Ishikawa (cell line): Measurements from ENCODE around the gene HS3ST2.

Experiments
- CEBPB ChIP-seq: IDR thresholded peaks from 2 replicates; pipeline ENCODE4 v1.6.1; 2012
- CREB1 ChIP-seq: IDR thresholded peaks from 2 replicates; pipeline ENCODE4 v1.6.1; 2012; ENCODE audit warnings: low read depth
- EGR1 ChIP-seq: IDR thresholded peaks from 2 replicates; pipeline ENCODE4 v1.6.1; 2012
- EP300 ChIP-seq: IDR thresholded peaks from 2 replicates; pipeline ENCODE4 v1.6.1; 2012; ENCODE audit warnings: borderline replicate concordance
- FOXM1 ChIP-seq: IDR thresholded peaks from 2 replicates; pipeline ENCODE4 v1.6.1; 2012; ENCODE audit warnings: low read depth, borderline replicate concordance
- NFIC ChIP-seq: IDR thresholded peaks from 2 replicates; pipeline ENCODE4 v1.6.1; 2012
- RAD21 ChIP-seq: IDR thresholded peaks from 2 replicates; pipeline ENCODE4 v1.6.1; 2012; ENCODE audit warnings: low read depth
- TAF1 ChIP-seq: IDR thresholded peaks from 2 replicates; pipeline ENCODE4 v1.6.1; 2012; ENCODE audit warnings: low read depth, mild to moderate bottlenecking
- TCF12 ChIP-seq: IDR thresholded peaks from 2 replicates; pipeline ENCODE4 v1.6.1; 2012; ENCODE audit warnings: low read depth
- TEAD4 ChIP-seq: IDR thresholded peaks from 2 replicates; pipeline ENCODE4 v1.6.1; 2012
- YY1 ChIP-seq: IDR thresholded peaks from 2 replicates; pipeline ENCODE4 v1.6.1; 2012; ENCODE audit warnings: low read depth
- ZBTB7A ChIP-seq: IDR thresholded peaks from 2 replicates; pipeline ENCODE4 v1.6.1; 2012; ENCODE audit warnings: low read depth
- TF ChIP-seq, protein P1 (sequence below): IDR thresholded peaks from 2 replicates; pipeline ENCODE4 v1.6.1; 2012
- TF ChIP-seq, protein P2 (sequence below): IDR thresholded peaks from 2 replicates; pipeline ENCODE4 v1.6.1; 2012
- TF ChIP-seq, protein P3 (sequence below): IDR thresholded peaks from 2 replicates; pipeline ENCODE4 v1.6.1; 2012; ENCODE audit warnings: low read depth, mild to moderate bottlenecking

The HS3ST2 gene

DNA sequence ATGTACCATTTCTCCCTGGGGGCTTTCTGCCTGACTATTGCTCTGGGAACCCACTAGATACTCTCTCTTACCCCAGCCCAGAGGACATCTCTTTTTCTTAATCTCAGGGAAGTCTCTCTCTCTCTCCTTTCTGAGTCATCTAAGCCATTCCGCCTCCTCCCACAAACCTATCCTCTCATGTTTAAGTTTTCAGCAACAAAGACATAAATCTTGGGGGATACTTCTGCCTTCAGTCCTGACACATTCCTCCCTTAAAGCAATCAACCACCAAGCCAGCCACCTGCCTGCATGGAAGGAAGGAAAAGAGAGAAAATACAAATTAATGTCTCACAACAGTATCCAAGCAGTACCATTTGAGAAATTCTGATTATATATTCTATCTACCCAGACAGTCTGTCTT lies 128.8 kb downstream of the HS3ST2 start:
- TF ChIP-seq, protein P1, sequence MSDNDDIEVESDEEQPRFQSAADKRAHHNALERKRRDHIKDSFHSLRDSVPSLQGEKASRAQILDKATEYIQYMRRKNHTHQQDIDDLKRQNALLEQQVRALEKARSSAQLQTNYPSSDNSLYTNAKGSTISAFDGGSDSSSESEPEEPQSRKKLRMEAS, result no peak
- TF ChIP-seq EP300 (no peak), CREB1 (no peak), FOXM1 (no peak), TCF12 (no peak), RAD21 (no peak), TEAD4 (no peak), NFIC (no peak), EGR1 (no peak), TAF1 (no peak), ZBTB7A (no peak), YY1 (no peak), CEBPB (no peak)
- TF ChIP-seq, protein P2, sequence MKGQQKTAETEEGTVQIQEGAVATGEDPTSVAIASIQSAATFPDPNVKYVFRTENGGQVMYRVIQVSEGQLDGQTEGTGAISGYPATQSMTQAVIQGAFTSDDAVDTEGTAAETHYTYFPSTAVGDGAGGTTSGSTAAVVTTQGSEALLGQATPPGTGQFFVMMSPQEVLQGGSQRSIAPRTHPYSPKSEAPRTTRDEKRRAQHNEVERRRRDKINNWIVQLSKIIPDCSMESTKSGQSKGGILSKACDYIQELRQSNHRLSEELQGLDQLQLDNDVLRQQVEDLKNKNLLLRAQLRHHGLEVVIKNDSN, result no peak
- TF ChIP-seq, protein P3, sequence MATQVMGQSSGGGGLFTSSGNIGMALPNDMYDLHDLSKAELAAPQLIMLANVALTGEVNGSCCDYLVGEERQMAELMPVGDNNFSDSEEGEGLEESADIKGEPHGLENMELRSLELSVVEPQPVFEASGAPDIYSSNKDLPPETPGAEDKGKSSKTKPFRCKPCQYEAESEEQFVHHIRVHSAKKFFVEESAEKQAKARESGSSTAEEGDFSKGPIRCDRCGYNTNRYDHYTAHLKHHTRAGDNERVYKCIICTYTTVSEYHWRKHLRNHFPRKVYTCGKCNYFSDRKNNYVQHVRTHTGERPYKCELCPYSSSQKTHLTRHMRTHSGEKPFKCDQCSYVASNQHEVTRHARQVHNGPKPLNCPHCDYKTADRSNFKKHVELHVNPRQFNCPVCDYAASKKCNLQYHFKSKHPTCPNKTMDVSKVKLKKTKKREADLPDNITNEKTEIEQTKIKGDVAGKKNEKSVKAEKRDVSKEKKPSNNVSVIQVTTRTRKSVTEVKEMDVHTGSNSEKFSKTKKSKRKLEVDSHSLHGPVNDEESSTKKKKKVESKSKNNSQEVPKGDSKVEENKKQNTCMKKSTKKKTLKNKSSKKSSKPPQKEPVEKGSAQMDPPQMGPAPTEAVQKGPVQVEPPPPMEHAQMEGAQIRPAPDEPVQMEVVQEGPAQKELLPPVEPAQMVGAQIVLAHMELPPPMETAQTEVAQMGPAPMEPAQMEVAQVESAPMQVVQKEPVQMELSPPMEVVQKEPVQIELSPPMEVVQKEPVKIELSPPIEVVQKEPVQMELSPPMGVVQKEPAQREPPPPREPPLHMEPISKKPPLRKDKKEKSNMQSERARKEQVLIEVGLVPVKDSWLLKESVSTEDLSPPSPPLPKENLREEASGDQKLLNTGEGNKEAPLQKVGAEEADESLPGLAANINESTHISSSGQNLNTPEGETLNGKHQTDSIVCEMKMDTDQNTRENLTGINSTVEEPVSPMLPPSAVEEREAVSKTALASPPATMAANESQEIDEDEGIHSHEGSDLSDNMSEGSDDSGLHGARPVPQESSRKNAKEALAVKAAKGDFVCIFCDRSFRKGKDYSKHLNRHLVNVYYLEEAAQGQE, result no peak

DNA sequence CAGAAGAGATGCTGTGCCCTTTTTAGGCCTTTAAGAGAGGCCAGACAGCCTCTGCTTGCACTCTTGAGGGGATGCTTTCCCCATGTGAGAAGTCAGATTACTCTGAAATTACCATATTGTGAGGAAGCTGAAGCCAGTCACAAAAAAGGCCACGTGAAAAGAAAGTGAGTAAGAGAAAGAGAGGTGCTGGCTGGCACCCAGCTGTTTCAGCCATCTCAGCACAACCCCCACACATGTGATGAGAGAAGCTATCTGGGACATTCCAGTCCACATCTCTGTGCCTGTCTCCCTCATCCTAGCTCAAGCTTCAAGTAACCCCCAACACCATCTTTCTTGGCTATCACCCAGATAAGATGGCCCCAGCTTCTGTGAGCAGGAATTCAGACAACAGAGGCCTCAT lies 131.4 kb downstream of the HS3ST2 start:
- TF ChIP-seq EP300, result no peak
- TF ChIP-seq TAF1, result no peak
- TF ChIP-seq, protein P3, result no peak
- TF ChIP-seq TEAD4, result no peak

DNA sequence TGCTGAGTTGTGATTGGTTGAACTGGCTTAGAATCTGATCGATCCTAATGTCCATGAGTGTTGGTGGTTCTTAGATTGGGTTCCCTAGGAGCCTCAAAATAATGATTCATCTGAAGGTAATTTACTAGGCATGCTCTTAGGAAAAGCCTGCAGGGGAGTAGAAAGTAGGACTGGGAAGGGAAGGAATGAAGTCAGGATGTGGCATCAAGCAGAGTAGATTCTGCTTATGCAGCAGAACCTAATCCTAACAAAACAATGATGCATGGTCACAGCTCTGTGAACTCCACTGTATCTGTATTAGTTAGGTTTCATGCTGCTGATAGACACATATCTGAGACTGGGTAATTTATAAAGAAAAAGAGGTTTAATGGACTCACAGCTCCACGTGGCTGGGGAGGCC lies 132.5 kb downstream of the HS3ST2 start:
- no peak for TF ChIP-seq EP300
- no peak for TF ChIP-seq EGR1
- TF ChIP-seq, protein P2, result no peak
- no peak for TF ChIP-seq ZBTB7A
- TF ChIP-seq FOXM1, result no peak
- no peak for TF ChIP-seq TCF12
- no peak for TF ChIP-seq CREB1
- TF ChIP-seq TEAD4, result no peak
- TF ChIP-seq, protein P1, result no peak
- no peak for TF ChIP-seq RAD21
- TF ChIP-seq, protein P3, result no peak
- no peak for TF ChIP-seq TAF1
- no peak for TF ChIP-seq NFIC

DNA sequence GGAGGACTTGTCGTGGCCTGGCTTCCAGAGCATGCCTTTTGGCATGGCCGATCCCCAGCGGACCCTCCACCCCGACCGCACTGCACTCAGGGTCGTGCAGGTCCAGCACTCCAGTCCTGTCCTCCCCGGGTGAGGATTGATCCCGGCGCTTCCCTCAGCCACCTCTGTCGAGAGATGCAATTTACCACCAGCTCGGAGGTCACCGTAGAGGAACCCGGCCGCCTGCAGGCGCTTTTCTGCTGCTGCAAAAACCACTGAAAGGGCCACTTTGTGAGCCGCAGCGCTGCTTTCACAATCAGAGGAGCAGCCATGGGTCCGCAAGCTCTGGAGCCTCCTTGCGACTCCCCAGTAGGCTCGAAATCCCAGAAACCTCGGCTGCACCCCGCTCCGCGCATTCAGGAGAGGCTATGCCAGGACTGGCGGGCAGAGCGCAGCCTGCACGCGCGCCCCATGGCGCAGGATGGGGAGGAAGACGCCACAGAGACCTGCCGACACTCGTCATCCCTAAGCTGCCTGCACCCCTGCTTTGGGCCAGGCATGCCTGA lies 134.2 kb downstream of the HS3ST2 start:
- TF ChIP-seq RAD21 (no peak), EGR1 (no peak), CEBPB (no peak), TAF1 (no peak), TEAD4 (no peak), TCF12 (no peak), EP300 (no peak)
- TF ChIP-seq, protein P3, result no peak
- TF ChIP-seq, protein P1, result no peak
